Right renal pelvis (tissue), 4 donors: ENCODE data around the gene NEK10. TPM values are rescaled to one million over a fixed set of nuclear protein-coding genes. Genes with fewer than 3 reads are reported as not detected.

Experiments used
- DNase-seq, 4 donors: peaks; one replicate each; pipeline ENCODE4 v3.0.0-alpha.2; 2013; ENCODE audit warnings: low read depth in 4 of 4, low spot score in 3 of 4, missing footprints in 1 of 4
- polyA plus RNA-seq, 4 donors: library from polyadenylated mRNA; unstranded; fragments of 120-200 nt; gene quantifications; one replicate each; pipeline ENCODE4 v1.2.1, GENCODE V29; 2013; ENCODE audit not compliant: insufficient read length in 4 of 4

The NEK10 gene
- polyA plus RNA-seq, 4 donors, result 1.7 to 1.9 (median 1.8) TPM

DNA sequence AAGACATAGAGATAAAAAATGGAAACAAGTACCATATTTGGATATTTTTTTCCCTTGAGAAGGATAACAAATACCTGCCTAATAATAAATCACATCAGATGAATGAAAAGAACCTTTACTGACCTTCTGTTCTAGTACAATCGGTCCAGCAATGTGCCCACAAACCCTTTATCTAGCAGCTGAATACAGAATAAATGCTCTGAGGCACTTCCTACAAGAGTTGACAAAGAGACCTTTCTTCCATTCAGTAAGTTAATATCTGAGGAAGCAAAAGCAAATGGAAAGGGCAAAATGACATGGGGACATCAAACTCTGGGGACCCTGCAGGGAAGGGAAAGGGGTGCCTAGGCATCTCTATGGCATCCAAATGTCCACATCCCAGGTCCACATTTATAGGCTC, 115.8 kb downstream of the NEK10 start:
- DNase-seq, result no peak

DNA sequence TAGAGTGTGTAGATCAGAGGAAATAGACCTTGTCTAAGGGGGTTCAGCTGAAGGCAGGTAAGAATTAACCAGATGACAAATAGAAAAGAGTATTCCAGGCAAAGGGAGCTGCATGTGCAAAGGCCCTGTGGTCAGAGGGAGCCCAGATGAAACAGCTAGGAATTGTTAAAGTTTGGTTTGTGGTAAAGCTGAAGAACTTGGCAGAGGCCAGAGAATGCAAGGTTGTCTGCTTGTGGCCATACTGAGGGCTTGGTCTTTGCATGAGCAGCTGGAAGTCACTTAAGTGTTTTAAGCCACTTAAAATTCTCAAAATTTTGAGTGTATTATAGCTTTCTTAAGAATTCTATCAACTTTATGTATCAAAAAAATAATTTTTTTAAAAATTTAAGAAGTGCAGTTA, 116.5 kb downstream of the NEK10 start:
- no peak for DNase-seq

DNA sequence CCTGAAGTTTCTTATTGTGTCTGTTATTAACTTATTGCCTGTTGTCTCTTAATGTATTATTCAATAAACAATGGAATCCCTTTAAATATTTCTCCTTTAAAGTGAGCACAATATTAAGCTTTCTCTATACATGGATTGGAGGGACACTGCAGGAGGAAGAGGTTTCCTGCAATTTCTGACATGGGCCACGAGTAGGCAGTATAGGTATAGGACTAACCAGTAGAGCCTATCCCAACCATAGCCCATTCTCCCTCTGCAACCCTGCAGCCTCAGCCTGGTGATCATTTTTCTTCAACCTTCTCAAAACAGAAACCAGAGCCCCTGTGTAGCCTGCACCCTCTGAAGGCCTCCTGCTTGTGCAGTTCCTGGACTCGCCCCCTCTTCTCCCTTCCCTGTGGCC, 124.8 kb downstream of the NEK10 start:
- no peak for DNase-seq

DNA sequence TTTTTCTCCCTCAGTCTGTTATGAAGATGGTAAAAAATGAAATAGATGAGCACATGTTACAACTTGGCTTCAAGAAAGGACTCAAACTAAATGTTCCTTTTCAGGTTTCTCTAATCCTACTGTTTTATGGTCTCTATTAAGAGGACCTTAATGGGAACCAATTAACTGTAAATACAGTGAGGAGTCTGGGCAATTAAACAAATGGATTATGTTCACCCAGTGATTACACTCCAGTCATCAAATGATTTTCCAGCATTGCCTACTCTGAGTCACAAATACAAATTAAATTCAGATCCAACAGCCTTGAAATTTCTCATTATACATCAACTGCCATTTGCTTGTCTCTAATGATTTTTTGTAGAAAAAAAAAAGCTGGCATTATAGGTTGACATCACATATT, 129.2 kb downstream of the NEK10 start:
- no peak for DNase-seq

DNA sequence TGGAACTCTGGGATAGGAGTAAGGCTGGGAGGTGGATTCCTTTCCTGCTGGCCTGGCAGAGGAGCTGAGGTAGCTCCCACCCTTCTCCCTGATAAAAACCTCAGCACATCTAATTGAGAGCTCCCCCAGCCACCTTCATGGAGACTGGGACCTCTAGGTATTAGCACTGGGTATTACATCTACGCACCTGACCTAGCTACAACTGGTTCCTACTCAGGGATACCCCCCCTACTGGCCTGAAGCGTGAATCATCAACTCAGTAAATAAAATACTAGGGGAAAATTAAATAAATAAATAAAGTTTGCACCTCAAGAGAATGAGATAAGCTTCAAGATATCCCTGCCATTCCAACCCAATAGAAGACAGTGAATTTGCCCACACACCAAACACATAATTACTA, 140.4 kb downstream of the NEK10 start:
- no peak for DNase-seq

DNA sequence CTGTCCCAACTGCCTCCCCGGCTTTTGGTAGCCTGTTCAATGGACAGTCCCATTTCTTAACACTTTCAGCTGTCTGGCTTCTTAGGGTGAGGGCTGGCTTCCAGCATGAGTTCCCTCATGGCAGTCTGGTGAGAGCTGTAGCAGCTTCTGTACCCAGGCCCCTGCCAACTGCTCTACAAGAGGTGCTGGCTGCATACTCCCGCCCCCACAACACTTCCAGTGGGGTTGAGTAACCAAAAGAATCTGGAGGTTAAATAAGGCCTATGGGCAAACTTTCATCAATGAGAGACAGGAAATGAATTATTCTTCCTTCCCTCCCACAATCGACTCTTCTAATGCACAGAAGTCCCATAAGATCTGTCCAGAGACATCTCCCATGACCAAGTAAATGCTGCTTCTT, 145.0 kb downstream of the NEK10 start:
- DNase-seq, result no peak

DNA sequence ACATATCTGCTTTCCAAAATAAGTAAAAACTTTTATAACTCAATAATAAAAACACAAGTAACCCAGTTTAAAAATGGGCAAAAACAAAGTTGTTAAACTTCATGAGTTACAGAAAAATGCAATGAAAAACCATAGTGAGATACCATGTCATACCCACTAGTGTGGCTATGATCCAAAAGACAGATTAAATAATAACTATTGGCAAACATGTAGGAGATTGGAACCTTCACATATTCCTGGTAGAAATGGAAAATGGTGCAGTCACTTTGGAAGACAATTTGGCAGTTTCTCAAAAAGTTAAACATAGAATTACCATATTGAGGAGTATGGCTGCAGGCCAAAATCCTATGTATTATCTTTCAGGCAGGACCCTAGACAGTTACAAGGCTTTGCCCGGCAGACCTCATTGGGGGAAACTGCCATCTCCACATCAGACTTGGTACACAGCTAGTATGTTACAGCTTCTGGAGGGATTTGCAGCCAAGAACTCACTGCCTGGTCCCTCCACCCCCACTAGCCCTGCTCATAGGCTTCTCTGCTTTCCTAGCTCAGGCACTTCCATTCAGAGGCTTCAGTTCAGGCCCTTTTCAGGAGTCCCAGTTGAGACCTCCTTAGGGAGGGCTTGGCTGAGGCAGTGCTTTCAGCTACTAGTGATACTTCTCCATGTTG, 147.8 kb downstream of the NEK10 start:
- DNase-seq, result no peak

DNA sequence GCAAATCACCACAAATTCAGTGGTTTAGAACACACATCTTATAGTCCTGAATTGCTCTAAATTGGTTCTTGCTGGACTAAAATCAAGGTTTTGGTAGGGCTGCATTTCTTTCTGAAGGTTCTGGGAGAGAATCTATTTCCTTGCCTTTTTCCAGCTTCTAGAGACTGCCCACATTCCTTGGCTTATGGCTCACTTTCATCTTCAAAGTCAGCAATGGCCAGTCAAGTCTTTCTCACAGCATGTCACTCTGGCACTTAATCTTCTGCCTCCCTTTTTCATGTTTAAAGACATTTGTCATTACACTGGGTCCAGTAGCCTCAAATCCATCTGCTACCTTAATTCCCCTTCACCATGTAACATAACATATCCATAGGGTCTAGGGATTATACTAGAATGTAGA, 149.0 kb downstream of the NEK10 start:
- DNase-seq, result no peak

DNA sequence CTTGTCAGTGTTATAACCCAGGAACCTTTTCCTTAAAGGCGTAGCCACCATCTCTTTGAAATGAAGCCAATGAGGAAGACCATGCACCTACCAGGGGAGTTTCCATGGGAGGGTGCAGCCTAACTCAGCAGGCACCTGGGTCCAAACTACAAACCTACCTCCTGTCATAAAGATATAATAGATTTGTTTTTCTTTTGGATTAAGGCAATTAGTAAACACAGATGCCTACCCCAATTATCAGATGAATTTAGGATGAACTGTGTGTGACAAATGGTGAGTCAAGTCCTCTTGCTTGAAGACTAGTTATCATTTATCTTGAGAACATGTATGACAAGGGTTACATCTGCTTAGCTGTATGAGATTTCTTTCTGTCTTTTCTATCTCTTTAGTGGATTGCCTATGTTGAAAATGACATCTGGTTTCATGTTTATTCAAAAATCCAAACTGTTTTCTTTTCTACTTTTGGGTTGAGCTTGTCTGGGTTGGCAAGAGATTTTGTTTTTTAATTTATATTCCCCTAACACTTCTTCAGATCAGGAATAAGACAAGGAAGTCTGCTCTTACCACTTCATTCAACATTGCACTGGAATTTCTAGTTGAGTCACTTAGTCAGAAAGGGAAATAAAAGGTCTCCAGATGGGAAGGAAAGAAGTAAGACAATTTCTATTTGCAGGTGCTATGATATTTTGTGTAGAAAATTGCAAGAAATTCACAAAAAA, 149.9 kb downstream of the NEK10 start:
- DNase-seq, result no peak

DNA sequence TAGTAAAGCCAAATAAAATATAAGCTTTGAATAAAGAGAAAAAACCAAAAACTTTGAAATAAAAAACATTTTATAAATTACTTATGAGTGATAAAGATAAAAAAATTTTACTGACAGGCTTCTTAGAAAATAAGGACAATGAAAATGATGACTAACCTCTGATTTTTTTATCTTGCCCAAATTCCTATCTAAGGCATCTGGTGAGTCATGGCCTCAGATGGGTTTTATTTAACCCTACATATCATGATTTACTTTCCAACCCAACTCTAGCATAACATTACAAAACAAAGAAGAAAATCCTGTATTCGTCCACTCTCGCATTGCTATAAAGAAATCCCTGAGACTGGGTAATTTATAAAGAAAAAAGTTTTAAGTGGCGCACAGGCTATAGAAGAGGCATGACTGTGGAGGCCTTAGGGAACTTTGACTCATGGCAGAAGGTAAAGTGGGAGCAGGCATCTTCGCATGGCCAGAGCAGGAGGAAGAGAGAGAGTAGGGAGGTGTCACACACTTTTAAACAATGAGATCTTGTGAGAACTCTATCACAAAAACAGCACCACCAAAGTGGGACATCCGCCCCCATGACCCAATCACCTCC, 152.1 kb downstream of the NEK10 start:
- no peak for DNase-seq

DNA sequence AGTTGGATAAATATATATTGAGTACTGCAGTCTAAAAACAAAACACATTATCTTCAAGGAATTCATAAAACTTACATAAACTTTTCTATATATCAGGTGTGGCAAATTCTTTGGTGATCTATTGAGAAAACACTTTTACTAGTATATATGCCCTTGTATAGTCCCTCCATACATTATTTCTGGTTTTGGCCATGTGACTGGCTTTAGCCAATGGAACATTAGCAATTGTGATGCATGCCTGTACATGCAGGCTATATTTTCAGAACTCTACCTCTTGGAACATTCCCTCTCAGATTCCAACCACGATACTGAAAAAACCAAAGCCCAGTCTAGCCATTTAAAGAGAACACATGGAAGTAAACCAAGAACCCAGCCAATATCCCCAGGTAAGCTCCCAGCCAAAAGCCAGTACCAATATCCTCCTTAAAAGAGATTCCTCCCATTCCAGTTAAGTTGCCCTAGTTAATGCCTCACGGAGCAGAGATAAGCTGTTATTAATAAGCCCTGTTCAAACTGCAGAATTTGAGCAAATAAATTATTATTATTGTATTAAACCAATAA, 152.8 kb downstream of the NEK10 start:
- no peak for DNase-seq

DNA sequence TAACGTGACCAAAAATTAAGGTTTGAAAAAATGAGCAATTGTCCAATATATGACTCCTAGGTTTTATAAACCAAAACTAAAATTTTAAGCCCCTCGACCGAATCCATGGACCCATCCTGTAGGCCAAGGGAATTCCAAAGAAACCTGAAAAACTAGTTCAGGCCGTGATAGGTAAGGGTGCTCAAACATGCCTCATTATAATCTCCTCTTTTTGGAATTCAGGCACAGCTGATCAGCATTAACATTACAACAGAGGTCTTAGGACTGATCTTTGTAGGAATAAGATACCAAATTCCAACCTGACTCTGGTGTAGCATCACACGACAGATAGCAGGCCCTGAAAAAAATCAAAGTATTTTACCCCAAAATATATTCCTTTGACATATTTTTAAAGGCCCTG, 155.7 kb downstream of the NEK10 start:
- DNase-seq, result no peak

DNA sequence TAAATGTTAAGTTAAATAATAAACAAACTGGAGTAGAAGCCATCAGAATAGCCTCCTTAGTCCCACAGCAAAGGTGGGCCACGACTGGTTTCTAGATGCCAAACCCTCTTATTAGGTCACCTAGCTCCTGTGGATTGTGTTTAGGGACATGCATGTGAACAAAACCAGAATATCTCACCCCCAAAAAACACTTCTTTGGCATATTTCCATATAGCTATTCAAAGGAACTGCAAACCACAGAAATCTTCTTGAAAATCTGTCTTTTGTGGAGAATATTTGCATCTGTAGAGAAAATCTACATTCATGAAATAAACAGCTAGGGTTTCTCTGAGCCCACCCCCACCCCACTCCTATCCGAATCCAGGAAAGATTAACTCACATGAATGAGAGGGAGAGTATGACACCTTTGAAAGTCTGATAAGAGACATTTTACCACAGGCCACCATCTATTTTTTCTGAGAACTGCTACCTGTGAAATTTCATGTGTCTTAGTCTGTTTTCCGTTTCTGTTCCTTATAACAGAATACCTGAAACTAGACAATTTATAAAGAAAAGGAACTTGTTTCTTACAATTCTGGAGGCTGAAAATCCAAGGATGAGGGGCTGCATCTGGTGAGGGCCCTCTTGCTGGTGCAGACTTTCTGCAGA, 159.4 kb downstream of the NEK10 start:
- no peak for DNase-seq

DNA sequence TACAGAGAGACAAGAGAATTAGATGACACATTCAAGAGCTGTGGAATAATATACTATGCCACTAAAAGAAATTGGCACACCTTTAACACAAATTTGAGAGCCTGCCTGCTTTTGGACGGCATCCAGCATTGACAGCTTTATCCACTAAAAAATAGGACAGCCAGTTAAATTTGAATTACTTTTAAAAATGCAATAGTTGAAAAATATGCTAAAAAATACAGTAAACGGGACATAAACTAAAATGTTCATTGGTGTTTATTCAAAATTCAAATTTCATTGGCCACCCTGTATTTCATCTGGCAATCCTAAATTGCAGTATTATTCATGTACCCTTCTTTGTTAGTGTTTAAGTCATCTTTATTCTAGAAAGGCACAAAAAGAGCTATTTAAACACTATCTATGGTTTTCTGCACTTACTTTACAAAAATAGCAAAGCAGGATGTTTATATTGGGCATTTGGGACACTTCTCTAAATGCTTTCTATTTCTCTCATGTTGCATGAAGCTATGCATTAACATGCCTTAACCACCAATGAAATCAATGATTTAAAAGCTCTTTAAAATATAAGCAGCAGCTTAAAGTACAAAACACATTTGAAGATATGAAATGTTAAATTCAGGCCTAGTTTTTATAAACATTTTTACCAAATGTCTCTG, 160.1 kb downstream of the NEK10 start:
- DNase-seq, result no peak

DNA sequence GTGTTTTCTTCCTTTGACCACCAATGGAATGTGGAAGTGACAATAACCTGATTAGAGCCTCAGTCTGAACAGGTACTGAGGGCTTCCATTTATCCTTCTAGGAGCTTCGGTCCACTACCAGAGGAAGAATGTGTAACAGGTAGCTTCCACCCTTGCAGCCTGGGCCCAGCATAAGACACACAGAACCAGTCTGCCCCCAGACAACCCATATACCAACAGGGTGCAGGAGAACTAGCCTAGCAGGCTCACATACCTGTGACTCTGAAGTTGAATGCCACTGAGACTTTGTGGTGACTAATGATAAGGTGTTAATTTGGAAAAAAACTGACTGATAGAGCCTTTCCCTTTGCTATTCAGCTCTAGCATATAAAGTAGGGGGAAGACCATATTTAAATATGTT, 166.2 kb downstream of the NEK10 start:
- DNase-seq, result no peak

DNA sequence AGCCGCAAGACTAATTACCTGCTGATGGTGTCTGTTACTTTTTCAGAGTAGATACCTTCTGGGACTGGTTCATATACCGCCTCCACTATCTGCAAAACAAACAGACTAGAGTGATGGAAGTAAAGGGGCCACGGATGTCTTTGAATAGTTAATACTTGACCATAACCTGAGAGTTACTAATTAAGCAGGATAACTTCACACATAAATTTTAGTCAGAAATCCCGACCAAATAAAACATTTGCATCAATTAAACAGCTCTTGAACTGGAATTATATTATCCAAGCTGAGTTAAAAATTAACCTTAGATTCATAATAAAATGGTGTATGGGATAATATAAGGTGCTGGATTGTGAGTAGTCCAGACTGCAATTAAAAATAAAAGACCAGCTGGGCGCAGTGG, 167.7 kb downstream of the NEK10 start:
- no peak for DNase-seq

DNA sequence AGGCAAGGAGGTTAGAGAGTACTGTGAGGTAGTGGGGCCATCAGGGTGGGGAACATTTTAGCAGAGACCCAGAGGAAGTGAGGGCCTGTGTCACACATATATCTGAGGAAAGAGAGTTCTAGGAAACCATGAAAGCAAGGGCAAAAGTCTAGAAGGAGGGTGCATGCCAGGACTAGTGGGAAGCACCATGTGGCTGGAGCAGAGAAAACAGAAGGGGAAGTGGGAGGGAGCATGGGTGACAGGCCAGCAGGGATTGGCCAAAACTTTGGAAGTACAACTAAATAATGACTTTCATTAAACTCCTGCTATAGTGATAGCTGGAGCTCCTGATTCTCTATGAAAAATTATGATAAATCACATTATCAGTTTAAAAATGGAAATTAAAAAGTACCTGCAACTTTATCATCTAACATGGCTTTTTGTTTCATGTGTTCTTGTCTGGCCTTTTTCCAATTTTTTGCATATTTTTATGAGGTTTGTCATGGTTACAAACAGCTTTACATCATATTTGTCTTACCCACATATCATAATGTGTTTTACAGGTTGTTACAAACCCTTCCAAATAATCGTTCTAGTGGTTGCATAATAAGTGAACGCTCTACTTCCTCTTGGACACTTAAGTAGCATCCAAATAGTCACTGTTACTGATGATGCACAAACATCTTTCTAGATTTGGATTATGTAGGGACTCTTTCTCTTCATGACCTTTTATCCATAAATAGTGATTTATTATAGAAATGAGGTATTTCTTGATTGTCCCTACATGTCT, 168.3 kb downstream of the NEK10 start:
- no peak for DNase-seq

DNA sequence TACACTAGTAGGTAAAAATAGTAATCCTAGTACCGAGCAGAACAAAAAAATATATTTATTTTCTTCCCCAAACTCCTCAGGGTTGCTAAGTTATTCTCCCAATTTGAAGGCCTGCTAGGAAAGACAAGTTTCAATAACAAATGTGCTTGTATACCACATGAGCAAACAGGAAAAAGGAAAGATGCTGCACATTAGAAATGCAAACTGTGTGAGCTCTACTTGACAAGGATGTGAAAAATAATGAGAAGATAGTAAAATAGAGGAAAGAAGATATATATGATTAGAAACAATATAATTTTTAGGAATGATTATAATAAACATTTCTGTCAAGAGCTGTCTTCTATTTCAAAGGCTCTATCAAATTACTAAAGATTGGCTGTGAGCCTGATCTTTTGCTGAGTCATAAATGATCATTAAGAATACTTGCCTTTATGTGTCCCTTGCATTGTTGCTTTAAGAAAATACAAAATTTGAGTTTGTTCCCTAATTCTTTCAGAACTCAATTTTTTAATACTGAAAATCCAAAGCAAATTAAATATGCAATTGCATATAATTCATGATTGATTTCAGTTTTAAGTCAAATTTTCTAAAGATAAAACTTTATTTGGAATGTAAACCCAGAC, 174.2 kb downstream of the NEK10 start:
- DNase-seq, result no peak

DNA sequence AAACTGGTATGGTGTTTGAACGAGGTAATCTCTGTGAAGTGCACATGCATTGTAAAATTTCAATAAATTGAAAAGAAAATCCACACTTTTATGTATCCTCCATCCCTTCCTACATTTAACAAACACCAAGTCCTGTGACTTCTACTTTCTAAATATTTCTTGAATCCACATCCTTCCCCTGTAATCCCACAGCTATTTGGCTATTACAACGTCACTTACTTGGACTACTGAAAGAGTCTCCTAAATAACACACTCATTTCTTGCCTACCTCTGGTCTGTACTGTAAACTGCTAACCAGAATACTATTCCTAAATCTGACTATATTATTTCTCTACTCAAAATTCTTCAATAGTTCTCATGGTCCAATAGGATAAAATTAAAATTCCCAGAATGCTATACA, 176.1 kb downstream of the NEK10 start:
- DNase-seq, result no peak

DNA sequence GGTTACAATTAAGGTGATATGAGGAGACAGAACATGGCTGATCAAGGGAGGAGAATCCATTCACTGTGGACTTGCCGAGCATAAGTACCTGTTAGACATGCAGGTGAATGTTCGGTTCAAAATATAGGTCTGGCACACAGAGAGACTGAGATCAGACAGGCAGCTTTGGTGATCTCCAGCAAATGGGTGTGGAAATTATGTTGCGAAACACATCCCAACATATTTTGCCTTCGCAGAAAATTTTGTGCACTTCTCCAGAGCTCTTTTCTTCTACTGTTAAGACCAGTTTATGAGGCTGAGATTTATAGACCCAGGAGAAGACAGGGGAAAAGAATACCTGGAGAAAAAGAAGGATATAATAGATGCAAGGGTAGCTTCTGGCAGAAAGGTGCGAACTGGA, 183.2 kb downstream of the NEK10 start:
- DNase-seq, result no peak
